DOHH2 (cell line): ENCODE measurements around the gene CPNE5.

Source experiments
- H3F3A ChIP-seq: fragments of 200-600 bp; sonication (generic), shearing (Covaris generic); 2 replicates; pipeline ENCODE4 v1.6.0; 2016; ENCODE audit warnings: antibody characterized with exemption, mild to moderate bottlenecking; ENCODE audit not compliant: control insufficient read depth, insufficient read depth
- H3K27ac ChIP-seq: fragments of 200-600 bp; sonication (generic); 2 replicates; pipeline ENCODE4 v1.5.1; 2014; ENCODE audit warnings: low read depth, mild to moderate bottlenecking, low read length, moderate library complexity
- H3K27me3 ChIP-seq: fragments of 200-600 bp; sonication (generic); 2 replicates; pipeline ENCODE4 v1.6.1; 2014; ENCODE audit warnings: mild to moderate bottlenecking, low read length, mixed read lengths; ENCODE audit not compliant: control insufficient read depth
- H3K36me3 ChIP-seq: fragments of 200-600 bp; sonication (generic); 2 replicates; pipeline ENCODE4 v1.6.1; 2014; ENCODE audit warnings: mild to moderate bottlenecking, low read length, moderate library complexity, mixed read lengths; ENCODE audit not compliant: control insufficient read depth
- H3K4me1 ChIP-seq: fragments of 200-600 bp; sonication (generic); 2 replicates; pipeline ENCODE4 v1.6.1; 2014; ENCODE audit warnings: mild to moderate bottlenecking, low read length, mixed read lengths; ENCODE audit not compliant: control insufficient read depth
- H3K4me2 ChIP-seq: fragments of 200-600 bp; sonication (generic); 2 replicates; pipeline ENCODE4 v1.6.0; 2014; ENCODE audit warnings: mild to moderate bottlenecking, low read length, moderate library complexity
- H3K4me3 ChIP-seq: fragments of 200-600 bp; sonication (generic); 2 replicates; pipeline ENCODE4 v1.5.1; 2014; ENCODE audit warnings: mild to moderate bottlenecking, low read length, mixed read lengths
- H3K79me2 ChIP-seq: fragments of 200-600 bp; sonication (generic); 2 replicates; pipeline ENCODE4 v1.6.1; 2014; ENCODE audit warnings: mild to moderate bottlenecking, low read length, mixed read lengths; ENCODE audit not compliant: control insufficient read depth
- H3K9me2 ChIP-seq: fragments of 200-600 bp; sonication (generic); replicated peaks from 2 replicates; pipeline ENCODE4 v1.6.1; 2014; ENCODE audit warnings: mild to moderate bottlenecking, low read length, mixed read lengths; ENCODE audit not compliant: control insufficient read depth
- H3K9me3 ChIP-seq: fragments of 200-600 bp; sonication (generic); 2 replicates; pipeline ENCODE4 v1.6.1; 2014; ENCODE audit warnings: antibody characterized with exemption, low read length, mixed read lengths; ENCODE audit not compliant: control insufficient read depth, insufficient read depth
- H4K20me1 ChIP-seq: fragments of 200-600 bp; sonication (generic); 2 replicates; pipeline ENCODE4 v1.6.0; 2014; ENCODE audit warnings: low read depth, mild to moderate bottlenecking, antibody characterized with exemption, low read length, moderate library complexity; ENCODE audit not compliant: control insufficient read depth, insufficient read depth
- EZH2phosphoT487 ChIP-seq: fragments of 200-600 bp; sonication (generic); IDR thresholded peaks from 2 replicates; pipeline ENCODE4 v1.6.1; 2017; ENCODE audit warnings: borderline replicate concordance, mild to moderate bottlenecking, antibody characterized with exemption, low read length, moderate library complexity, mixed read lengths
- TF ChIP-seq, protein P1 (sequence below): fragments of 200-600 bp; sonication (generic); IDR thresholded peaks from one replicate; pipeline ENCODE4 v1.5.1; 2014; ENCODE audit warnings: antibody characterized with exemption, mild to moderate bottlenecking, low read depth, low read length; ENCODE audit not compliant: poor library complexity, severe bottlenecking

The CPNE5 gene

DNA sequence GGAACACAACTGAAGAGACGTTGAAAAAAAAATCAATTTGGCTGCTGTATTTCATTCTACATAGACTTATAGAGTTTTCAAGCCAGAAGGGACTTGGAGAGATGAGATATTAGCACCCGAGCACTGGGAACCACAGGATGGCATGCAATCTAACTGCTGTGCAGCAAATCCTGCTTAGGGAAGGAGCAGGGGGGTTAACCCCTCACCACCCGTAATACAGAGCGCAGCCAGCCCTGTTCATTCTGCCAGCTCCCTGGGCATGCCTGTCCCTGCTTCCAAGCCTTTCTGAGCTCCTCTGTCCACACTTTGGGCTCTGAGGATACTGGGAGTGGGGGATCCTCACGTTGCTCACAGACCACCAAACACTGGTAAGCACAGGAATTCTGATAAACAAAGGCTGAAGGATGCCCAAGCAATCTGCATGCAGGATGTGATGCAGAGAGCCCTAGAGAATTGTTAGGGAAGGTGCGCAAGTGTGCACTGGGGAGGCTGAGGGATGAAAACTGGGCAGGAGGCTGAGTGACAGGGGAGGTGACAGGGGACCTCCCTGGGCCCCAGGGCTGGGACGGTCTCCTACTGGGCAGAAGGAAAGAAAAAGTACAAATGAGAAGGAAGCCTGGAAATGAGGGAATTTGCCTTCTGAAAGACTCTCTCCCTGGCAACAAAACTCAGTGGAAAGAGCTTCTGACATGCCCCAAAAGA lies 34.0 kb downstream of the CPNE5 start:
- Histone ChIP-seq H3K27me3 (peaks cover 23% of the 10 kb centered on the region), H3K9me2 (no peaks in the 10 kb centered on the region), H3K9me3 (no peaks in the 10 kb centered on the region), H3F3A (no peaks in the 10 kb centered on the region), H3K4me1 (no peaks in the 10 kb centered on the region), H3K4me3 (no peak overlapping the region), H3K4me2 (no peak overlapping the region), H4K20me1 (no peaks in the 10 kb centered on the region), H3K36me3 (no peaks in the 10 kb centered on the region), H3K27ac (no peak overlapping the region), H3K79me2 (no peaks in the 10 kb centered on the region)
- TF ChIP-seq, protein P1, sequence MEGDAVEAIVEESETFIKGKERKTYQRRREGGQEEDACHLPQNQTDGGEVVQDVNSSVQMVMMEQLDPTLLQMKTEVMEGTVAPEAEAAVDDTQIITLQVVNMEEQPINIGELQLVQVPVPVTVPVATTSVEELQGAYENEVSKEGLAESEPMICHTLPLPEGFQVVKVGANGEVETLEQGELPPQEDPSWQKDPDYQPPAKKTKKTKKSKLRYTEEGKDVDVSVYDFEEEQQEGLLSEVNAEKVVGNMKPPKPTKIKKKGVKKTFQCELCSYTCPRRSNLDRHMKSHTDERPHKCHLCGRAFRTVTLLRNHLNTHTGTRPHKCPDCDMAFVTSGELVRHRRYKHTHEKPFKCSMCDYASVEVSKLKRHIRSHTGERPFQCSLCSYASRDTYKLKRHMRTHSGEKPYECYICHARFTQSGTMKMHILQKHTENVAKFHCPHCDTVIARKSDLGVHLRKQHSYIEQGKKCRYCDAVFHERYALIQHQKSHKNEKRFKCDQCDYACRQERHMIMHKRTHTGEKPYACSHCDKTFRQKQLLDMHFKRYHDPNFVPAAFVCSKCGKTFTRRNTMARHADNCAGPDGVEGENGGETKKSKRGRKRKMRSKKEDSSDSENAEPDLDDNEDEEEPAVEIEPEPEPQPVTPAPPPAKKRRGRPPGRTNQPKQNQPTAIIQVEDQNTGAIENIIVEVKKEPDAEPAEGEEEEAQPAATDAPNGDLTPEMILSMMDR: no peak
- TF ChIP-seq EZH2phosphoT487: no peak

DNA sequence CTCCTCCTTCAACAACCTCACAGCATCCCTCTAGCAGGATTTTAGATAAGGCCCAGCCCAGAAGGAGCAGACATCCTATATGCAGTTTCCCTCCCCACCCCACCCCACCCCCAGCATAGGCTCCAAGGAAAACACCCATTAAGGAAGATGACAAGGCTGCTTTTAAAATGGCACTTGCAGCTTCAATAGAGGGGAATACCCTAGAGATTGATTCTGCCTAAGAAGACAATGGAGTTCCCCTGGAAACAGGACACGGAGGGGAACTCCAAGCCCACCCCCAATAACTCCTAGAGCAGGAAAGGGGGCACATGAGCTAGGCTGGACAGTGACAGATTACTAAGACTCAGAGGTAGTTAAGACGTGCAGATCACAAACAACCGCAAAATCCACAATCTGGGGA lies 34.7 kb downstream of the CPNE5 start:
- Histone ChIP-seq H4K20me1 (no peaks in the 10 kb centered on the region), H3K79me2 (no peaks in the 10 kb centered on the region), H3K36me3 (no peaks in the 10 kb centered on the region), H3K9me2 (no peaks in the 10 kb centered on the region), H3K27me3 (peaks cover 23% of the 10 kb centered on the region), H3F3A (no peaks in the 10 kb centered on the region), H3K4me2 (no peak overlapping the region), H3K9me3 (no peaks in the 10 kb centered on the region), H3K27ac (no peak overlapping the region), H3K4me1 (no peaks in the 10 kb centered on the region), H3K4me3 (no peak overlapping the region)
- TF ChIP-seq, protein P1: no peak
- no peak for TF ChIP-seq EZH2phosphoT487

DNA sequence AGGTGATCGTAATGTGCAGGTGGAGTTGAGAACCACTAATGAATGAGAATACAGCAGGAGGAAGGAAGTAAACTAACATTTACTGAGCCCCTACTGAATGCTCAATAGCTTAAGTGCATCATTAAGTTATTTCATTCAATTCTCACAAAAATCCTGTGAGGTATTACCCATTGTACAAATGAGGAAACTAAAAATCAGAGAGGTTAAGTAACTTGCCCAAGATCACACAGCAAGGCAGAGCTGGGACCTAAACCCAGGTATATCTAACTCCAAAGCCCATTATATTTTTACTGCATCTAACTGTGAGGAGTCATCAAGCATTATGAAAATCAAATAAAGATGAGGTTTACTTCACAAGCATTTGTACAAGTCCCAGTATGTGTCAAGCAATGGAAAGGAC lies 35.3 kb downstream of the CPNE5 start:
- no peaks in the 10 kb centered on the region for H3K9me3 ChIP-seq
- TF ChIP-seq EZH2phosphoT487: no peak
- TF ChIP-seq, protein P1: no peak
- H3K36me3 ChIP-seq: no peaks in the 10 kb centered on the region
- no peaks in the 10 kb centered on the region for H3F3A ChIP-seq
- H4K20me1 ChIP-seq: no peaks in the 10 kb centered on the region
- H3K79me2 ChIP-seq: no peaks in the 10 kb centered on the region
- H3K27me3 ChIP-seq: peaks cover 23% of the 10 kb centered on the region
- H3K27ac ChIP-seq: no peak overlapping the region
- no peaks in the 10 kb centered on the region for H3K4me1 ChIP-seq
- no peak overlapping the region for H3K4me3 ChIP-seq
- H3K9me2 ChIP-seq: no peaks in the 10 kb centered on the region
- no peak overlapping the region for H3K4me2 ChIP-seq
